ENCODE data around the gene GPR61.

GPR61 gene

GRCh38 chr1:109573785-109574184, 34.1 kb downstream of the GPR61 start:
- DNase-seq: no peak

GRCh38 chr1:109578947-109579443, 39.3 kb downstream of the GPR61 start:
- no peak for DNase-seq

- no peak for DNase-seq
Measured at GRCh38 chr1:109579491-109579890, 39.8 kb downstream of the GPR61 start.

GRCh38 chr1:109582021-109582420, 42.3 kb downstream of the GPR61 start:
- DNase-seq: no peak

GRCh38 chr1:109584766-109585165, 45.1 kb downstream of the GPR61 start:
- no peak for DNase-seq

GRCh38 chr1:109586055-109586454, 46.4 kb downstream of the GPR61 start:
- no peak for DNase-seq

GRCh38 chr1:109589177-109589576, 49.5 kb downstream of the GPR61 start:
- DNase-seq: no peak

- DNase-seq: no peak
Measured at GRCh38 chr1:109589679-109590078, 50.0 kb downstream of the GPR61 start.

- DNase-seq: no peak
Measured at GRCh38 chr1:109592916-109593315, 53.2 kb downstream of the GPR61 start.

- no peak for DNase-seq
Measured at GRCh38 chr1:109595531-109595930, 55.9 kb downstream of the GPR61 start.
